ENCODE results near the gene ARHGAP24. TPM values are rescaled to one million over a fixed set of nuclear protein-coding genes. Genes with fewer than 3 reads are reported as not detected.

The ARHGAP24 gene
- total and polyA plus RNA-seq, 2 experiments from 2014 or later = 0.21 to 0.36 TPM

DNA sequence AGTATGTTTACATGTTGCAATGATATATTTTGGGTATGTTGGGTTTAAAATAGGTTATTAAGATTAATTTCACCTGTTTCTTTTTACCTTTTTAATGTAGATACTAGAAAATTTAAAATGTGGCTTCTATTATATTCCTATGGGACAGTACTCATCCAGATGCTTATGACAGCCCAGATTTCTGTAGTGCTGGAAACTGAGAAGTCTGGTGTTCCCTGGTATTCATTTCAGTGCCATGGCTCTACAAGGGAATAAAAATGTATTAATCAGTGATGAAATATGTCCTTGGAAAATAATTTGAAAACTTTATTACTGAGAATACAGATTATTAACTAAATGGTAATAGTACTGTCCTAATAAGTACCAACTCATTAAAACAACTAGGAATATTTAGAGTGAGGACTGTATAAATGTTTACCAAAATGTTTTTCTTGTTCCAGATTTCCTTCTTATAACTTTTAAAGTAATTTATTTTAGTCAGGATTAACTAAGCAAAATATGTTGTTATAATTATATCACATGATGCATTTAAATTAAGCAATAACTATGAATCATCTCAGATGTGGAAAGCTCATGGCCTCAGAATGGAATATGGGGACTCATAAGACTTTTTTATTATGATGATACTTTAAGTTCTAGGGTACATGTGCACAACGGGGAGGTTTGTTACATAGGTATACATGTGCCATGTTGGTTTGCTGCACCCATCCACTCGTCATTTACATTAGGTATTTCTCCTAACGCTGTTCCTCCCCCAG lies 25.3 kb downstream of the ARHGAP24 start:
- Histone ChIP-seq H4K20me1 (replicated peaks; ENCODE audit: insufficient read depth) (peaks cover 3% of the 10 kb centered on the region; the same call in 1 of the 2 replicates), H3K36me3 (ENCODE audit: insufficient read depth) (no peaks in the 10 kb centered on the region), H3F3A (replicated peaks; ENCODE audit: low read depth) (no peaks in the 10 kb centered on the region), H3K27ac (ENCODE audit: low read depth) (no peak overlapping the region), H3K4me2 (no peak overlapping the region), H3K9me2 (ENCODE audit: insufficient read depth) (0 out of 2 replicates have a peak, but pooled peaks cover 2% of the 10 kb centered on the region), H3K79me2 (replicated peaks; ENCODE audit: insufficient read depth) (no peaks in the 10 kb centered on the region), H3K4me1 (ENCODE audit: insufficient read depth) (no peaks in the 10 kb centered on the region), H3K27me3 (ENCODE audit: insufficient read depth) (no peaks in the 10 kb centered on the region), H3K4me3 (no peak overlapping the region), H2AFZ (no peak overlapping the region)
- ATAC-seq = no peak
- H3K27me3 Mint-ChIP-seq (ENCODE audit: insufficient read depth, low read depth, poor library complexity) = peaks cover 2% of the 10 kb centered on the region
- no peak overlapping the region for H3K4me3 Mint-ChIP-seq
- H3K36me3 Mint-ChIP-seq (ENCODE audit: low read depth) = no peaks in the 10 kb centered on the region
- H3K27ac Mint-ChIP-seq = no peak overlapping the region
- 0 out of 3 replicates have a peak, but pooled peaks cover 3% of the 10 kb centered on the region for H3K9me3 Mint-ChIP-seq
- DNase-seq (ENCODE audit: low spot score) = no peak
- no peak for TF ChIP-seq EZH2phosphoT487 (IDR thresholded peaks at IDR 0.05; ENCODE audit: unreplicated experiment)
- TF ChIP-seq NANOG (IDR thresholded peaks at IDR 0.05; ENCODE audit: borderline replicate concordance) = no peak
- TF ChIP-seq CTCF (conservative IDR thresholded peaks at IDR 0.05; ENCODE audit: low read depth in 2 of 2) = no peak
- no peak for TF ChIP-seq JUNB (IDR thresholded peaks at IDR 0.05; ENCODE audit: unreplicated experiment)
- TF ChIP-seq, protein P1, sequence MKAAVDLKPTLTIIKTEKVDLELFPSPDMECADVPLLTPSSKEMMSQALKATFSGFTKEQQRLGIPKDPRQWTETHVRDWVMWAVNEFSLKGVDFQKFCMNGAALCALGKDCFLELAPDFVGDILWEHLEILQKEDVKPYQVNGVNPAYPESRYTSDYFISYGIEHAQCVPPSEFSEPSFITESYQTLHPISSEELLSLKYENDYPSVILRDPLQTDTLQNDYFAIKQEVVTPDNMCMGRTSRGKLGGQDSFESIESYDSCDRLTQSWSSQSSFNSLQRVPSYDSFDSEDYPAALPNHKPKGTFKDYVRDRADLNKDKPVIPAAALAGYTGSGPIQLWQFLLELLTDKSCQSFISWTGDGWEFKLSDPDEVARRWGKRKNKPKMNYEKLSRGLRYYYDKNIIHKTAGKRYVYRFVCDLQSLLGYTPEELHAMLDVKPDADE (IDR thresholded peaks at IDR 0.05) = no peak
- TF ChIP-seq ZNF114 (CRISPR knock-in tag; IDR thresholded peaks at IDR 0.05) = no peak
- no peak for TF ChIP-seq REST (IDR thresholded peaks at IDR 0.05; ENCODE audit: unreplicated experiment)
- no peak for TF ChIP-seq EZH2 (IDR thresholded peaks at IDR 0.05; ENCODE audit: low read depth, unreplicated experiment)
- TF ChIP-seq CREB1 (CRISPR knock-in tag; IDR thresholded peaks at IDR 0.05; ENCODE audit: low read depth) = no peak
- no peak for TF ChIP-seq POLR2AphosphoS5 (IDR thresholded peaks at IDR 0.05; ENCODE audit: low read depth)
- no peak for TF ChIP-seq ZNF462 (CRISPR knock-in tag; IDR thresholded peaks at IDR 0.05)
- TF ChIP-seq ZNF331 (CRISPR knock-in tag; IDR thresholded peaks at IDR 0.05; ENCODE audit: low read depth) = no peak
- TF ChIP-seq STAT1 (IDR thresholded peaks at IDR 0.05; ENCODE audit: unreplicated experiment) = no peak
- no peaks in the 10 kb centered on the region for H3K4me1 Mint-ChIP-seq
